Measurements from ENCODE around the gene ZNF625. TPM values are rescaled to one million over a fixed set of nuclear protein-coding genes. Genes with fewer than 3 reads are reported as not detected.

ZNF625 gene
- total and polyA plus RNA-seq, 2 experiments from 2014 or later = 12.9 to 18.6 TPM

GRCh38 chr19:12141405-12141736 is 15.2 kb downstream of the ZNF625 start:
- Histone ChIP-seq H3K36me3 (ENCODE audit: insufficient read depth) (peaks cover 38% of the 10 kb centered on the region), H3K27me3 (ENCODE audit: insufficient read depth) (no peaks in the 10 kb centered on the region), H3K4me3 (no peak overlapping the region), H3K9me2 (ENCODE audit: insufficient read depth) (no peaks in the 10 kb centered on the region), H3K27ac (ENCODE audit: low read depth) (no peak overlapping the region; the same call in 1 of the 2 replicates), H3K79me2 (replicated peaks; ENCODE audit: insufficient read depth) (peaks cover 29% of the 10 kb centered on the region), H3F3A (replicated peaks; ENCODE audit: low read depth) (0 out of 2 replicates have a peak, but pooled peaks cover 7% of the 10 kb centered on the region), H3K4me2 (no peak overlapping the region), H3K4me1 (ENCODE audit: insufficient read depth) (peaks cover 21% of the 10 kb centered on the region), H4K20me1 (replicated peaks; ENCODE audit: insufficient read depth) (peaks cover 7% of the 10 kb centered on the region; the same call in 1 of the 2 replicates), H2AFZ (no peak overlapping the region)
- peaks cover 74% of the 10 kb centered on the region for H3K36me3 Mint-ChIP-seq (ENCODE audit: low read depth)
- TF ChIP-seq ETS1 (IDR thresholded peaks at IDR 0.05) (no peak), ZNF331 (CRISPR knock-in tag; IDR thresholded peaks at IDR 0.05; ENCODE audit: low read depth) (no peak), STAT1 (IDR thresholded peaks at IDR 0.05; ENCODE audit: unreplicated experiment) (no peak), EZH2phosphoT487 (IDR thresholded peaks at IDR 0.05; ENCODE audit: unreplicated experiment) (no peak), ZNF114 (CRISPR knock-in tag; IDR thresholded peaks at IDR 0.05) (no peak), POLR2AphosphoS5 (IDR thresholded peaks at IDR 0.05; ENCODE audit: low read depth) (no peak), NANOG (IDR thresholded peaks at IDR 0.05; ENCODE audit: borderline replicate concordance) (no peak)
- no peak for DNase-seq (ENCODE audit: low spot score)
- H3K27me3 Mint-ChIP-seq (ENCODE audit: insufficient read depth, low read depth, poor library complexity) = peaks cover 22% of the 10 kb centered on the region
- peaks cover 21% of the 10 kb centered on the region for H3K4me1 Mint-ChIP-seq
- H3K4me3 Mint-ChIP-seq = peak overlapping the region; percentile 97
- no peak for ATAC-seq
- peaks cover 35% of the 10 kb centered on the region for H3K9me3 Mint-ChIP-seq
- H3K27ac Mint-ChIP-seq = peak overlapping the region; percentile 80

- DNase-seq (ENCODE audit: low spot score) (peak; percentile 95), ATAC-seq (peak; percentile 77)
- Histone ChIP-seq H3F3A (replicated peaks; ENCODE audit: low read depth) (0 out of 2 replicates have a peak, but pooled peaks cover 7% of the 10 kb centered on the region), H3K27me3 (ENCODE audit: insufficient read depth) (no peaks in the 10 kb centered on the region), H3K4me1 (ENCODE audit: insufficient read depth) (peaks cover 21% of the 10 kb centered on the region), H3K4me3 (peak overlapping the region; percentile 83), H3K4me2 (peak overlapping the region; percentile 84), H4K20me1 (replicated peaks; ENCODE audit: insufficient read depth) (peaks cover 7% of the 10 kb centered on the region; the same call in 1 of the 2 replicates), H3K79me2 (replicated peaks; ENCODE audit: insufficient read depth) (peaks cover 29% of the 10 kb centered on the region), H3K9me2 (ENCODE audit: insufficient read depth) (no peaks in the 10 kb centered on the region), H3K27ac (ENCODE audit: low read depth) (no peak overlapping the region), H3K36me3 (ENCODE audit: insufficient read depth) (peaks cover 38% of the 10 kb centered on the region), H2AFZ (no peak overlapping the region)
- Mint-ChIP-seq H3K9me3 (peaks cover 32% of the 10 kb centered on the region), H3K36me3 (ENCODE audit: low read depth) (peaks cover 74% of the 10 kb centered on the region), H3K27ac (peak overlapping the region; percentile 99), H3K4me1 (peaks cover 21% of the 10 kb centered on the region), H3K4me3 (peak overlapping the region; percentile 97), H3K27me3 (ENCODE audit: insufficient read depth, low read depth, poor library complexity) (peaks cover 23% of the 10 kb centered on the region)
- TF ChIP-seq REST (IDR thresholded peaks at IDR 0.05; ENCODE audit: unreplicated experiment) (no peak), ZNF114 (CRISPR knock-in tag; IDR thresholded peaks at IDR 0.05) (no peak), EZH2phosphoT487 (IDR thresholded peaks at IDR 0.05; ENCODE audit: unreplicated experiment) (no peak), CTCF (conservative IDR thresholded peaks at IDR 0.05; ENCODE audit: low read depth in 2 of 2) (peak; percentile 89 to 98)
Measured at GRCh38 chr19:12140545-12141404, 15.8 kb downstream of the ZNF625 start.
